ENCODE data around the gene RCOR1.

The RCOR1 gene

GRCh38 chr14:102779084-102779462 lies 186.6 kb downstream of the RCOR1 start:
- DNase-seq, result peak; percentile 54

- peak; percentile 26 for DNase-seq
Measured at GRCh38 chr14:102779574-102780315, 187.3 kb downstream of the RCOR1 start.

All from NCI-H69 (cell line).